HG03575 (cell line): ENCODE data around the gene ANKDD1A.

ENCODE experiments used
- ATAC-seq: cut with Tn5 transposase; IDR thresholded peaks from one replicate; pipeline ENCODE4 v1.9.1; 2021; ENCODE audit not compliant: unreplicated experiment, insufficient number of reproducible peaks, low FRiP score; ENCODE audit errors: extremely low read depth

ANKDD1A gene

DNA sequence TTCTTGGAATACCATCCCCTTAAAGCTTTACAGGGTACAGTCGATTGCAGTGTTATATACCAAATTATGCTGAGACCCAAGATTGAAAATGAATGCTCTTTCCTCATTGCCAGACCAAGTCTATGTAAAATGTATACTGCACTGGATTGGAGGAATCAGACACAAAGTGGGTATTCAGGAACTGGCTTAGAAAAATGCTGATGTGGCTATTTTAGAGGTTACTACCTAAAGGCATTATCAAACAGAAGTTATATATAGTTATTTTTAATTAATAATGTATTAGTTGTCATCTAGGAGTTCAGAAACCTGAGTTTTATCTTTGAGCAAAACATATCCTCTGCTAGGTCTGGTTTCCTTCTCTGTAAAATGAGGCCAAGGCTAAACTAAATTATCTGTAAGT lies 81.6 kb downstream of the ANKDD1A start:
- no peak for ATAC-seq

DNA sequence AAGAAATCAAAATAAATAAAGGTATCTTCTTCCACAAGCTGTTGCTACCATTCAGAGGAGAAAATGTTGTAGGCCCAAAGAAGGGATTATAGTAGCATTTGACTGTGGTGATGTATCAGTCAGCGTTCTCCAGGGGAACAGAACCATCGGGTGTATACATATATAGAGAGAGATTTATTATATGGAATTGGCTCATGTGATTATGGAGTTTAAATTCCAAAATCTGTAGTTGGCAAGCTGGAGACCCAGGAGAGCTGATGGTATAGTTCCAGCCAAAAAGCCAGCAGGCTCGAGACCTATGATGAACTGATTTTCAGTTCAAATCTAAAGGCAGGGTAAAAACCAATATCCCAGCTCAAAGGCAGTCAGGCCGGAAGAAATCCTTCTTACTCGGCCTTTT lies 85.4 kb downstream of the ANKDD1A start:
- ATAC-seq = no peak

- ATAC-seq = no peak
These were observed 86.2 kb downstream of the ANKDD1A start for GRCh38 chr15:64997745-64998375.

GRCh38 chr15:65004993-65005392 lies 93.3 kb downstream of the ANKDD1A start:
- no peak for ATAC-seq

DNA sequence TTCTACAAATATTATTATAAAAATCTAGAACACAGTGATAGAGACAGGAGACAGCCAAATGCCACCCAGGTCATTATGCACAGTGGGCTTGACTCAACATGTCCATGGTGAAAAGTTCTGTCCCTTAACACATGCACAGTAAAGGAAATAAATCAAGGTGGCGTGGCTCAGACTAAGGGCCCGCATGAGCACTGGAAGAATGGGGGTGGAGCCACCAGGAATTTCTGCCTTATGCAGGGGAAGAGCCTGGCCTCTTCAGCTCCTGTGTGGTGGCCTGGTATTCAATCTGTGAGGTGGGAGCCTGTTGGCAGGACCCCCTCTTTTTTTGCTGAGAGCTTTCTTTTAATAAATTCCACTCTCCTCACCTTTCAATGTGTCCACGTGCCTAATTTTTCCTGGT lies 95.2 kb downstream of the ANKDD1A start:
- no peak for ATAC-seq
